Liver (tissue), 9 donors: ENCODE data around the gene PRR5L. TPM values are rescaled to one million over a fixed set of nuclear protein-coding genes. Genes with fewer than 3 reads are reported as not detected.

Experiments used
- DNase-seq: peaks from one replicate; pipeline ENCODE4 v3.0.0-alpha.2; 2017; ENCODE audit warnings: low spot score
- H3K27ac ChIP-seq, 2 donors: one replicate each; pipeline ENCODE4 v1.7.0; 2013; ENCODE audit warnings: inconsistent platforms in 2 of 2, low read length in 2 of 2, control low read depth in 1 of 2, low read depth in 1 of 2, mild to moderate bottlenecking in 1 of 2
- H3K27me3 ChIP-seq, 4 donors: one replicate each; pipeline versions ENCODE4 v1.6.1 to v1.7.0; 2013; ENCODE audit warnings: low read length in 3 of 4, inconsistent platforms in 1 of 4, mild to moderate bottlenecking in 1 of 4, moderate library complexity in 1 of 4; ENCODE audit not compliant: control insufficient read depth in 4 of 4, insufficient read depth in 4 of 4
- H3K36me3 ChIP-seq, 4 donors: one replicate each; pipeline versions ENCODE4 v1.6.1 to v1.7.0; 2013; ENCODE audit warnings: low read length in 3 of 4, mild to moderate bottlenecking in 3 of 4, low read depth in 1 of 4, moderate library complexity in 1 of 4; ENCODE audit not compliant: control insufficient read depth in 4 of 4, insufficient read depth in 3 of 4
- H3K4me1 ChIP-seq, 4 donors: one replicate each; pipeline versions ENCODE4 v1.6.1 to v1.7.0; 2013; ENCODE audit warnings: low read length in 3 of 4, mild to moderate bottlenecking in 3 of 4, moderate library complexity in 1 of 4; ENCODE audit not compliant: control insufficient read depth in 4 of 4, insufficient read depth in 4 of 4
- H3K4me3 ChIP-seq, 3 donors: one replicate each; pipeline versions ENCODE4 v1.6.1 to v1.7.0; 2013; ENCODE audit warnings: low read length in 3 of 3, control low read depth in 1 of 3, low read depth in 1 of 3, mild to moderate bottlenecking in 1 of 3
- H3K9ac ChIP-seq, 2 donors: one replicate each; pipeline ENCODE4 v1.7.0; 2013; ENCODE audit warnings: low read length in 2 of 2, mild to moderate bottlenecking in 2 of 2, moderate library complexity in 2 of 2, control low read depth in 1 of 2, low read depth in 1 of 2
- H3K9me3 ChIP-seq, 4 donors: one replicate each; pipeline versions ENCODE4 v1.6.1 to v1.7.0; 2013; ENCODE audit warnings: low read length in 3 of 4; ENCODE audit not compliant: control insufficient read depth in 4 of 4
- ATF3 ChIP-seq: IDR thresholded peaks from 2 replicates; pipeline ENCODE4 v1.6.1; 2016; ENCODE audit warnings: antibody characterized with exemption
- CTCF ChIP-seq: fragments of 150-350 bp; IDR thresholded peaks from 2 replicates; pipeline ENCODE4 v1.5.1; 2017; ENCODE audit warnings: improper control_type of control experiment, low read depth, low read length; ENCODE audit not compliant: missing input control
- EGR1 ChIP-seq, 2 donors: IDR thresholded peaks; 2 replicates each; pipeline ENCODE4 v1.6.1; 2016 to 2018; ENCODE audit warnings: antibody characterized with exemption in 2 of 2, low read depth in 2 of 2
- FOXA1 ChIP-seq: IDR thresholded peaks from 2 replicates; pipeline ENCODE4 v1.6.1; 2016; ENCODE audit warnings: antibody characterized with exemption
- FOXA2 ChIP-seq: IDR thresholded peaks from 2 replicates; pipeline ENCODE4 v1.6.1; 2016; ENCODE audit warnings: antibody characterized with exemption
- GABPA ChIP-seq, 2 donors: IDR thresholded peaks in 1 of 2; conservative IDR thresholded peaks in 1 of 2; 2 replicates each; pipeline ENCODE4 v1.6.1; 2016; ENCODE audit warnings: antibody characterized with exemption in 2 of 2, mild to moderate bottlenecking in 1 of 2, moderate library complexity in 1 of 2
- HNF4A ChIP-seq, 2 donors: conservative IDR thresholded peaks; 2 replicates each; pipeline ENCODE4 v1.6.1; 2016; ENCODE audit warnings: antibody characterized with exemption in 2 of 2, mild to moderate bottlenecking in 2 of 2
- HNF4G ChIP-seq: IDR thresholded peaks from 2 replicates; pipeline ENCODE4 v1.6.1; 2016; ENCODE audit warnings: antibody characterized with exemption
- JUND ChIP-seq, 2 donors: IDR thresholded peaks; 2 replicates each; pipeline ENCODE4 v1.6.1; 2016; ENCODE audit warnings: antibody characterized with exemption in 2 of 2
- MAX ChIP-seq: IDR thresholded peaks from 2 replicates; pipeline ENCODE4 v1.6.1; 2016; ENCODE audit warnings: antibody characterized with exemption
- NR2F2 ChIP-seq: IDR thresholded peaks from 2 replicates; pipeline ENCODE4 v1.6.1; 2016; ENCODE audit warnings: antibody characterized with exemption
- RAD21 ChIP-seq, 2 donors: IDR thresholded peaks; 2 replicates each; pipeline ENCODE4 v1.6.1; 2016; ENCODE audit warnings: antibody characterized with exemption in 2 of 2, mild to moderate bottlenecking in 2 of 2
- REST ChIP-seq: IDR thresholded peaks from 2 replicates; pipeline ENCODE4 v1.6.1; 2016; ENCODE audit warnings: antibody characterized with exemption, mild to moderate bottlenecking
- RXRA ChIP-seq, 2 donors: IDR thresholded peaks; 2 replicates each; pipeline ENCODE4 v1.6.1; 2017 to 2018; ENCODE audit warnings: antibody characterized with exemption in 2 of 2, mild to moderate bottlenecking in 1 of 2
- SP1 ChIP-seq: IDR thresholded peaks from 2 replicates; pipeline ENCODE4 v1.6.1; 2018; ENCODE audit warnings: antibody characterized with exemption, mild to moderate bottlenecking
- TAF1 ChIP-seq: conservative IDR thresholded peaks from 2 replicates; pipeline ENCODE4 v1.6.1; 2016; ENCODE audit warnings: antibody characterized with exemption, mild to moderate bottlenecking
- YY1 ChIP-seq: IDR thresholded peaks from 2 replicates; pipeline ENCODE4 v1.6.1; 2016; ENCODE audit warnings: antibody characterized with exemption, mild to moderate bottlenecking
- ZBTB33 ChIP-seq: IDR thresholded peaks from 2 replicates; pipeline ENCODE4 v1.6.1; 2016; ENCODE audit warnings: antibody characterized with exemption
- WGBS: extraction: QIAGEN DNeasy Blood & Tissue Kit; methylation state at CpG from one replicate; pipeline ENCODE4 v1.1.7; 2013; 5-methylcytosine and 5-hydroxymethylcytosine counted together
- polyA plus RNA-seq, 2 donors: library from polyadenylated mRNA; stranded (reverse) in 1 of 2; unstranded in 1 of 2; fragments of 200-250 nt in 1 of 2; fragments of >200 nt in 1 of 2; fragmentation: Nextera tagmentation in 1 of 2; extraction: Ambion mirVana in 1 of 2; gene quantifications; one replicate each; pipeline versions ENCODE4 v1.2.1 to v1.2.3, GENCODE V29; 2013 to 2015
- total RNA-seq, 2 donors: library from RNA; depleted of rRNA; stranded (reverse); fragments of >200 nt; gene quantifications; one replicate each; pipeline ENCODE4 v1.2.3, GENCODE V29; 2014
- donor health status: healthy.
- donor health status: healthy.
- donor health status: healthy.
- donor health status: healthy.
- donor health status: healthy.

Gene PRR5L
- total and polyA plus RNA-seq, 4 donors, result 1.2 to 8.5 (median 4.5) TPM

- Histone ChIP-seq H3K36me3 (no peaks in the 10 kb centered on the region), H3K4me3 (no peak overlapping the region), H3K4me1 (peaks cover 10 to 26% (median 25%) of the 10 kb centered on the region in 4 donors), H3K9ac (no peak overlapping the region), H3K9me3 (no peaks in the 10 kb centered on the region), H3K27me3 (peaks cover 0 to 2% (median 0%) of the 10 kb centered on the region in 4 donors), H3K27ac (no peak overlapping the region)
- DNase-seq, result no peak
- 70% methylated on average over 9 of the region's 9 CpGs for WGBS
- TF ChIP-seq ATF3 (no peak), EGR1 (IDR thresholded peaks at IDR 0.05; ENCODE audit: low read depth in 2 of 2) (no peak), TAF1 (no peak), RXRA (IDR thresholded peaks at IDR 0.05) (no peak), FOXA1 (no peak), CTCF (no peak), NR2F2 (no peak), YY1 (no peak), ZBTB33 (no peak), RAD21 (IDR thresholded peaks at IDR 0.05) (no peak), SP1 (no peak), FOXA2 (no peak), GABPA (IDR thresholded peaks at IDR 0.05 in 1 of 2, conservative IDR thresholded peaks at IDR 0.05 in 1 of 2) (no peak)
Observed at GRCh38 chr11:36264011-36264972, 31.8 kb upstream of the PRR5L start.

GRCh38 chr11:36264973-36265344 lies 31.1 kb upstream of the PRR5L start:
- Histone ChIP-seq H3K4me3 (no peak overlapping the region), H3K27me3 (peaks cover 0 to 2% (median 0%) of the 10 kb centered on the region in 4 donors), H3K36me3 (no peaks in the 10 kb centered on the region), H3K27ac (no peak overlapping the region), H3K9ac (no peak overlapping the region), H3K9me3 (no peaks in the 10 kb centered on the region), H3K4me1 (peaks cover 10 to 26% (median 25%) of the 10 kb centered on the region in 4 donors)
- DNase-seq, result no peak
- 76% methylated on average over 5 of the region's 5 CpGs for WGBS
- TF ChIP-seq FOXA2 (no peak), RAD21 (IDR thresholded peaks at IDR 0.05) (no peak), YY1 (no peak), FOXA1 (no peak), CTCF (no peak), RXRA (IDR thresholded peaks at IDR 0.05) (no peak), EGR1 (IDR thresholded peaks at IDR 0.05; ENCODE audit: low read depth in 2 of 2) (no peak), ZBTB33 (no peak), JUND (IDR thresholded peaks at IDR 0.05) (no peak), REST (no peak), MAX (no peak), HNF4A (conservative IDR thresholded peaks at IDR 0.05) (no peak), TAF1 (no peak), HNF4G (no peak)
